DMS79 (cell line): ENCODE results near the gene MRPL52.
A peak's percentile ranks its signal among the peaks of the same experiment; 100 is the strongest.

Source experiments
- DNase-seq: peaks from one replicate; lab custom pipeline; 2025; lab: John Stamatoyannopoulos, UW

Gene MRPL52

DNA sequence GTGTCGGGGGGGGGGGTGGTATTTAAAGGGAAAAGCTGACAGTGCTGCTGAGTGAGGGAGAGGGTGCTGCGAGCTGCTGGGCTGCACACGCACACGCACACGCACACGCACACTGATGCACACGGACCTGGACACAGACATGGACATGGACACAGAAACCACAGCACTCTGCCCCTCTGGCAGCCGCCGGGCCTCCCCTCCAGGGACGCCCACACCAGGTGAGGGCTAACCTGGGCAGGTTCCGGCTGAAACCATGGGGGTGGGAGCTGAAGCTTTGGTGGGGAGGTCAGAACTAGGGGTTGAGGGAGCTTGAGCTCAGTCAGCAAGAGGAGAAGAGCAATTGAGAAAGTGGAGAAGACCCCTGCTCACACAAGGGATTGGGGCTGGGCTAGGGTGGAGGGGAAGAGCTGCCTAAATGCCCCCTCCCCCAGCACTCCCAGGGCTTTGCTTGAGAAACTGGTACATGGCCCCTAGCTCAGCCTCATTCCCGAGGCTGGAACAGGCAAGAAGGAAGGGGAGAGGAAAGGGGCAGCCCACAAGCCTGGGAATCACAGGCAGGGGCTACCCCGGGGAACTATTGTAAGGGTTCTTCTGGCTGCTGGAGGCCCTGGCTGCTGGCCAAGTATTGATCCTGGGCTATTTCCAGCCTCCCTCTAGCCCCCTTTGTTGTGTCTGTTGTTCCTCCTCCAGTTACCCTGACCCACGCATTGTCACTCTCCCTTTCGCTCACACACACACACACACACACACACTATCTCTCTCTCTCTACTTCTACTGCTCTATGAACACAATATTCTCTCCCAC, 53.7 kb downstream of the MRPL52 start, which contains the start of gene REM2:
Gene REM2, plus strand, starts transcription at position 50 of the 804 bp plus-strand sequence. Its CDS starts 66 bp downstream, at position 116.
- peak; percentile 37 for DNase-seq

DNA sequence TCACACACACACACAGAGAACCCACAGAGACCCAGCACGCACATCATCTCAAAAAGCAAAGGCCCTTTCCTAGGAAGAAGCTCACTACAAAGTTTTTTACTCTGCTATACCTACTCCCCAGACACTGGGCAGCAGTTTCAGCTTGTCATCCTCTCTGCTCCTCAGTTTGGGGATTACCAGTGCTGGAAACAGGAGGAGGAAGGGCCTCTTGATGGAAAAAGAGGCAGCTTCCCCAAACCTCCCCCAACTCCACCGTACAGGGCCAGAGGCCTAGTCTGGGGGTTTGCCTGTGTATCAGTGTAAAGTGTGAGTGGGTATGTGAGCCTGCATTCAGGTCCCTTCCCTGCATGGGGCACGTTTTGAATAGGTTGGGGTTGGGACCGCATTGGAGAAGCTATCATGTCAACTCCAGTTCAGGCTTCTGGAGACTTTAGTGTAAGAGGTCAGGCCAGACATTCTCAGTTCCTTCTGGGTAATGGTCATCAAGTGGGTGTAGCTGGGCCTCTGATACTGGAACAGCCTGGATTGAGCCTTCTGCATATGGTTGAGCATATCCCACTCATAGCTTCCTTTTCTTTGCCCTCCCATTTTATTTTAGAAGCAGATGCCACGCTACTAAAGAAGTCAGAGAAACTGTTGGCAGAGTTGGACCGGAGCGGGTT, 54.5 kb downstream of the MRPL52 start:
- DNase-seq = no peak
